HG03039 (cell line): ENCODE results near the gene SSBP3.

Experiments used
- ATAC-seq: cut with Tn5 transposase; IDR thresholded peaks from one replicate; pipeline ENCODE4 v1.9.1; 2021; ENCODE audit warnings: mild to moderate bottlenecking, moderate library complexity; ENCODE audit not compliant: unreplicated experiment

Gene SSBP3

GRCh38 chr1:54312796-54313316, 93.3 kb downstream of the SSBP3 start:
- no peak for ATAC-seq

GRCh38 chr1:54311506-54311905, 94.7 kb downstream of the SSBP3 start:
- ATAC-seq: no peak

- ATAC-seq: no peak
Observed at GRCh38 chr1:54310439-54311328, 95.5 kb downstream of the SSBP3 start.

- no peak for ATAC-seq
Observed at GRCh38 chr1:54309631-54310366, 96.4 kb downstream of the SSBP3 start.

GRCh38 chr1:54307305-54307704, 98.9 kb downstream of the SSBP3 start:
- no peak for ATAC-seq

- no peak for ATAC-seq
Observed at GRCh38 chr1:54305906-54306514, 100.2 kb downstream of the SSBP3 start.

- no peak for ATAC-seq
Observed at GRCh38 chr1:54304518-54304917, 101.7 kb downstream of the SSBP3 start.

- no peak for ATAC-seq
Observed at GRCh38 chr1:54302951-54303843, 103.0 kb downstream of the SSBP3 start.

- no peak for ATAC-seq
Observed at GRCh38 chr1:54302549-54302948, 103.6 kb downstream of the SSBP3 start.

- no peak for ATAC-seq
Observed at GRCh38 chr1:54301497-54301896, 104.7 kb downstream of the SSBP3 start.

- no peak for ATAC-seq
Observed at GRCh38 chr1:54300401-54300800, 105.8 kb downstream of the SSBP3 start.

- ATAC-seq: no peak
Observed at GRCh38 chr1:54299037-54299436, 107.2 kb downstream of the SSBP3 start.

GRCh38 chr1:54298284-54299033, 107.7 kb downstream of the SSBP3 start:
- no peak for ATAC-seq

- no peak for ATAC-seq
Observed at GRCh38 chr1:54297596-54298283, 108.5 kb downstream of the SSBP3 start.

- ATAC-seq: no peak
Observed at GRCh38 chr1:54296666-54297065, 109.5 kb downstream of the SSBP3 start.

GRCh38 chr1:54294887-54295286, 111.3 kb downstream of the SSBP3 start:
- ATAC-seq: no peak

GRCh38 chr1:54292002-54292911, 113.9 kb downstream of the SSBP3 start:
- ATAC-seq: no peak
